ENCODE measurements around the gene SART3.
"Not testable (repeated sequence)": the region's sequence is repeated elsewhere in the genome, so short reads cannot be mapped to it uniquely, and the experiment has no call there.

Gene SART3

GRCh38 chr12:108517288-108518100, 43.5 kb downstream of the SART3 start:
- no peak for DNase-seq

- no peak for DNase-seq
Measured at GRCh38 chr12:108516511-108517275, 44.3 kb downstream of the SART3 start.

DNA sequence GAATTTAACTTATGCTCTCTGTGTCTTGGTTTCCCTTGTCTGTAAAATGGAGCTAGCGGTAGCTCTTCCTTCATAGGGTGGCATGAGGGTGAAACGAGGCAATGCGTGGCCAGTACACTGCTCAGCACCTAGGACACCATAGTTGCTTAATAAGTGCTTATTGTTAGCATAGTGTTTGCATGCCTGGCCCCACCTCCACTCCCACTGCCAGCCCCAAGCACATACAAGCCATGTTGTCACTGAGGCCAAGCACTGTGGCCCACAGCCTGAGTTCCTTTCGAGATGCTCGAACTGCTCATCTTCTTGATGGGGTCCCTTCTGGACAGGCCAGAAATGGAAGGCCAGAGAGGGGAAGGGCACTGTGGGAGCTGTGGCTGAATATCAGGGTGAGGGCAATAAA, 45.1 kb downstream of the SART3 start:
- no peak for DNase-seq

- DNase-seq: peak; percentile 99
Measured at GRCh38 chr12:108514973-108515814, 45.8 kb downstream of the SART3 start, which contains the start of gene FICD. Gene FICD, plus strand, starts transcription at chr12:108515277. Its CDS starts 1,696 bp downstream, at chr12:108516973.

DNA sequence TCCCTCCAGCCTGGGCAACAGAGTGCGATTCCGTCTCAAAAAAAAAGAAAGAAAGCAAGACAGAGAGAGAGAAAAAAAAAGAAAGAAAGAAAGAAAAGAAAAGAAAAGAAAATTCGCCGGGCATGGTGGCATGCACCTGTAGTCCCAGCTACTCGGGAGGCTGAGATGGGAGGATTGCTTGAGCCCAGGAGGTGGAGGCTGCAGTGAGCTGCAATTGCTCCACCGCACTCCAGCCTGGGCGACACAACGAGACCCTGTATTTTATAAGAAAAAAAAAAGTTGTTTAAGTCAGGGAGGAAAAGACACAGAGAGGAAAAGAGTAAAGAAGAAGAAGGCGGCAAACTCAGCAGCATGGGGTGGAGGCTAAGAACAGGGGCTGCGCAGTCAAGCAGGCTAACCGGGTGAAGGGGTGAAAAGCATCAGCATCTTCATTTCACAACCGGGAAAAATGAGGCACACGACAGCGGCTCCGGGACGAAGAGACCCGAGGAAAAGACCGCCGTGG, 46.5 kb downstream of the SART3 start:
- no peak for DNase-seq

GRCh38 chr12:108511633-108512540, 49.1 kb downstream of the SART3 start:
- DNase-seq: peak; percentile 86

DNA sequence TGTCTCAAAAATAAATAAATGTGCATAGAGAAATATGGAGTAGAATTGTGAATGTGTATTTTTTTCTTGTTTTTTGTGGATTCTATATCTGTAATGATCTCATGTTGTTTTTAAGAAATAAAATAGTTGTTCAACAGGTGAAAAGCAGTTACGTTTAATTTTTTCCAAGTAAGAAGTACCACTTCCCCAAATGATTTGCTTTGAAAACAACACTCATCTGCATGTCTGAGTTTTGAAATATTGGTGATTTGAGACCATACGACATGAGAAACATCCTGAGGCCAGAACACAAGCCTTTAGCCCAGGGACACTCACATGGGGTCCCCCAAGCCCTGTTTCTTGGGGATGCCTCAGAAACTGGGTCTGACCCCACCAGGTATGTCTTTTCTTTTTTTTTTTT, 50.1 kb downstream of the SART3 start:
- no peak for DNase-seq

- no peak for DNase-seq
Measured at GRCh38 chr12:108509806-108510205, 51.2 kb downstream of the SART3 start.

DNA sequence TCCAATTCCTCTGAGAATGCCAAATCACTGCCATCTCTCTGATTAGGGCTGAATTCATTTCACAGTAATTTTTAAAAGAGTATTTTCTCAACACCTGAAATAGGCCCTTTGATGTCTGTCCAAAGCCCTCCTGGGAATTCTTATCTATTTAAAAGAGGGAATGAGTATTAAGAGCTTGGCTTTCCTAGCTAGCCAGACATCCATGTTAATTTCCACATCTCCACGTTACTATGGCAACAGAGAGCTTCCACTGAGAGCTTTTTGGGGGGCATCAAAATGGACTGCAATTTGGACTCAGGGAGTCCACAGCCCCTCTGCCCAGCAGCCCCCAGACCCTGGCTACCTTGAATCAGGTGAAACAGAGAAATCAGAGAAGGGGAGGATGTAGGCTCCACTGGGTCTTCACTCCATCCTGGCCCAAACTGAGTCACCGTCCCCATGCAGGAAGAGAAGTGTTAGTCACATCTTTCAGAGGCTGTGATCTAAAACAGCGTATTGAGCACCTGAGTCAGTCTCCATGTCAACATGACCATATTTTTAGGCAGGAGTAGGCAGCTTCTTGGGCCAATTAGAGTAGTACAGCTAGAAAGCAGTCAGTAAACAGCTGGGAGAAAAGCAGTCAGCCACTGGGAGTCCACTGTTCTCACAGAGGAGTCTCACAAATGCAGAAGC, 52.9 kb downstream of the SART3 start:
- no peak for DNase-seq

DNA sequence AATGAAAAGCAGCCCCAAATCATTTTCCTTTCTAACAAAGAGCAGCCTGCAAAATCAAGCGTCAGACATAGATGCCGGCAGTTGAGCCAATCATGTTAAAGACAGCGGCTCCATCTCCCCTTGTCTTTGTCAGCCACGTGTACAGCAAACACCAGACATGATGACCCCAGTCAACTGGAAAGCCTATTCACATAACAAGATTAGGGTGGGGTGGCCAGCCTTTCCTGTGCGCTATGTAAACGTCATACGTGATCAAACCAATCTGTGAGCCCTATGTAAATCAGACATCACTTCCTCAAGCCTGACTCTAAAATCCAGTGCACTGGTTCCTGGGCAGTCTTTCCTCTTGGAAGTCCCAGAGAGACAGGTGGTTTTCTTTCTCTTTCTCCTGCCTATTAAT, 55.8 kb downstream of the SART3 start:
- DNase-seq: no peak

- DNase-seq: no peak
Measured at GRCh38 chr12:108502922-108503321, 58.1 kb downstream of the SART3 start.

DNA sequence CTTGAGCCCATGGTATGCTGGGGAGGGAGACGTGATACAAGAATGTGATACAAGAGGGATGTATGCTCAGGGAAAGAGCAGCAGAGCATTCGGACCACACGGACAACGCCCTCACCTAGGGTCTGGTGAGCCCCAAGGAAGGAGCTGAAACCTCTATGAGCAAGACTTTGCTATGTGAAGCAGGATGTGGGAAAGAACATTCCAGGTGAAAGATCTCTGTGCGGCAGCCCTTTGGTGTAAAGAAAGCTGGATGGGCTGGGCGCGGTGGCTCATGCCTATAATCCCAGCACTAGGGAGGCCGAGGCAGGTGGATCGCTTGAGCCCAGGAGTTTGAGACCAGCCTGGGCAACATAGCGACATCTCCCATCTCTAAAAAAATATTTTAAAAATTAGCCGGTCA, 62.8 kb downstream of the SART3 start:
- no peak for DNase-seq

GRCh38 chr12:108495823-108496579, 65.0 kb downstream of the SART3 start:
- no peak for DNase-seq

- peak; percentile 66 for DNase-seq
Measured at GRCh38 chr12:108495054-108495453, 65.9 kb downstream of the SART3 start.

- no peak for DNase-seq
Measured at GRCh38 chr12:108491256-108491655, 69.7 kb downstream of the SART3 start.

DNA sequence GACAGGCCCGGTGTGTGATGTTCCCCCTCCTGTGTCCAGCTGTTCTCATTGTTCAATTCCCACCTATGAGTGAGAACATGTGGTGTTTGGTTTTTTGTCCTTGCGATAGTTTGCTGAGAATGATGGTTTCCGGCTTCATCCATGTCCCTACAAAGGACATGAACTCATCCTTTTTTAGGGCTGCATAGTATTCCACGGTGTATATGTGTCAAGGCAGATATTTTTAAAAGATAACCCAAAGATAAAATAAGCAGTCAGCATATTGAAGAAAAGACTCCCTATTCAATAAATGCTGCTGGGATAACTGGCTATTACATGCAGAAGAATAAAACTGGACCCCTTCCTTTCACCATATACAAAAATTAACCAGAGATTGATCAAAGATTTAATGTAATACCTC, 73.9 kb downstream of the SART3 start:
- DNase-seq: not testable (repeated sequence)

DNA sequence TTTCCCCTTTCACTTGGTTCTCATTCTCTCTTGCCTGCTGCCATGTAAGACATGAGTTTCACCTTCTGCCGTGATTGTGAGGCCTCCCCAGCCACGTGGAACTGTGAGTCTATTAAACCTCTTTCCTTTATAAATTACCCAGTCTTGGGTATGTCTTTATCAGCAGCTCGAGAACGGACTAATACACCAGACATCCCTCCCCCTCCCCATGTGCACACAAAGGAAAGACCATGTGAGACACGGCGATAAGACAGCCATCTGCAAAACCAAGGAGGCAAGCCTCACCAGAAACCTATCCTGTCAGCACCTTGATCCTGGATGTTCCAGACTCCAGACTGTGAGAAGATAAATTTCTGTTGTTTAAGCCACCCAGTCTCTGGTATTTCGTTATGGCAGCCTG, 75.6 kb downstream of the SART3 start:
- DNase-seq: not testable (repeated sequence)

- DNase-seq: no peak
Measured at GRCh38 chr12:108484845-108485244, 76.1 kb downstream of the SART3 start.

- DNase-seq: no peak
Measured at GRCh38 chr12:108484431-108484830, 76.5 kb downstream of the SART3 start.
